ENCODE measurements around the gene SYT13.

DNA sequence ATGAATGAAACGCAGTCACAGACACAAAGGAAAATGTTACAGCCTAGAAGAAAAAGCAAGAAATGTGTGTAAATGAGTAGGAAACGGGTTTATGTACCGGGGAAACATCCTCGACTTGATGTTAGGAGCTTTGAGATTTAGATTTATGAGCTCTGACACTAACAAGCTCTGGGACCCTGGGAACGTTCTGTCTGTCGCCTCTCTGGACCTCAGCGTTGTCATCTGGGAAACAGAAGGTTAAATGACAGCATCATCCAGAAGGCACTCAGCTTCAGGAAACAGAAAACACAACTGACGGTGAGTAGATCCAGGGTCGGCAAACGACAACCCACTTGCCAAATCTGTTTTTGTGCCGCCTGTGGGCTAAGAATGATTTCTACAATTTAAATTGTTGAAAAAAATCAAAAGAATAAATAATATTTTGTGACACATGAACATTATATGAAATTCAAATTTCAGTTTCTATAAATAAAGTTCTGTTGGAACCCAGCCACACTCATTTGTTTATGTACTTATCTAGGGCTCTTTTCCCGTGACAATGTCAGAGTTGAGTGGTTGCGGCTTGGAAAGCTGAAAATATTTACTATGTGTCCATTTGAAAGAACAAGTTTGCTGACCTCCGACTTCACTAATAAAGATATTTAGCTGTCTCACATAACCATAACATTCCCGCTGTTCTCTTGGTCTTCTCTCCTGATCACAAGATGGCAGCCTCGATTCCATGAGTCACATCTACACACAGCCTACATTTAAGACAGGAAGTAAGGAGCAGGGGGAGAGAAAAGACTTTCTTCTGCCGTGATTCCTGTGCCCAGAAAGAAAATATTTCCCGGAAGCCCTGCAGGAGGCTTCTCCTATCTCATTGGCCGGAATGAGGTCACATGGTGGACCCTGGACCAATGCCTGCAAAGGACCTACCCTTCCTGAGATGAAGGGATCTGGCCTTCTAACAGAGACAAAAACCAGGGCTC is 47.1 kb upstream of the SYT13 start:
- TF ChIP-seq, protein P1, sequence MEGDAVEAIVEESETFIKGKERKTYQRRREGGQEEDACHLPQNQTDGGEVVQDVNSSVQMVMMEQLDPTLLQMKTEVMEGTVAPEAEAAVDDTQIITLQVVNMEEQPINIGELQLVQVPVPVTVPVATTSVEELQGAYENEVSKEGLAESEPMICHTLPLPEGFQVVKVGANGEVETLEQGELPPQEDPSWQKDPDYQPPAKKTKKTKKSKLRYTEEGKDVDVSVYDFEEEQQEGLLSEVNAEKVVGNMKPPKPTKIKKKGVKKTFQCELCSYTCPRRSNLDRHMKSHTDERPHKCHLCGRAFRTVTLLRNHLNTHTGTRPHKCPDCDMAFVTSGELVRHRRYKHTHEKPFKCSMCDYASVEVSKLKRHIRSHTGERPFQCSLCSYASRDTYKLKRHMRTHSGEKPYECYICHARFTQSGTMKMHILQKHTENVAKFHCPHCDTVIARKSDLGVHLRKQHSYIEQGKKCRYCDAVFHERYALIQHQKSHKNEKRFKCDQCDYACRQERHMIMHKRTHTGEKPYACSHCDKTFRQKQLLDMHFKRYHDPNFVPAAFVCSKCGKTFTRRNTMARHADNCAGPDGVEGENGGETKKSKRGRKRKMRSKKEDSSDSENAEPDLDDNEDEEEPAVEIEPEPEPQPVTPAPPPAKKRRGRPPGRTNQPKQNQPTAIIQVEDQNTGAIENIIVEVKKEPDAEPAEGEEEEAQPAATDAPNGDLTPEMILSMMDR (IDR thresholded peaks at IDR 0.05): no peak
- no peak for TF ChIP-seq POLR2A (IDR thresholded peaks at IDR 0.05)
- TF ChIP-seq EP300 (IDR thresholded peaks at IDR 0.05): peak in 1 of 2 donors; percentile 11

Data from tibial nerve (tissue), 4 donors.